ENCODE data around the gene MTX1.
"Not testable (repeated sequence)": the region's sequence is repeated elsewhere in the genome, so short reads cannot be mapped to it uniquely, and the experiment has no call there.

The MTX1 gene

GRCh38 chr1:155233502-155233901 lies 25.0 kb downstream of the MTX1 start:
- Histone ChIP-seq H3K36me3 (ENCODE audit: insufficient read depth, low read length) (peaks cover 10% of the 10 kb centered on the region), H3K4me1 (ENCODE audit: insufficient read depth, low read length) (peaks cover 15% of the 10 kb centered on the region)
- H3K27ac ChIP-seq (ENCODE audit: low read depth, low read length); H3K9me3 ChIP-seq (ENCODE audit: low read length); H3K9ac ChIP-seq (ENCODE audit: low read length); H3K4me3 ChIP-seq (ENCODE audit: low read depth in 1 of 2, low read length in 2 of 2); H3K27me3 ChIP-seq (ENCODE audit: control insufficient read depth in 1 of 2, insufficient read depth in 2 of 2, low read length in 2 of 2): not testable (repeated sequence)

GRCh38 chr1:155235375-155235774 lies 26.9 kb downstream of the MTX1 start:
- not testable (repeated sequence) for H3K9ac ChIP-seq (ENCODE audit: low read length); H3K27me3 ChIP-seq (ENCODE audit: control insufficient read depth in 1 of 2, insufficient read depth in 2 of 2, low read length in 2 of 2); H3K9me3 ChIP-seq (ENCODE audit: low read length); H3K4me3 ChIP-seq (ENCODE audit: low read depth in 1 of 2, low read length in 2 of 2); H3K27ac ChIP-seq (ENCODE audit: low read depth, low read length)
- Histone ChIP-seq H3K4me1 (ENCODE audit: insufficient read depth, low read length) (peaks cover 17% of the 10 kb centered on the region), H3K36me3 (ENCODE audit: insufficient read depth, low read length) (peaks cover 15% of the 10 kb centered on the region)

- H3K4me1 ChIP-seq (ENCODE audit: insufficient read depth, low read length), result peaks cover 23% of the 10 kb centered on the region
- H3K9me3 ChIP-seq (ENCODE audit: low read length), result no peaks in the 10 kb centered on the region
- no peak overlapping the region for H3K4me3 ChIP-seq (ENCODE audit: low read depth in 1 of 2, low read length in 2 of 2)
- H3K36me3 ChIP-seq (ENCODE audit: insufficient read depth, low read length), result peaks cover 15% of the 10 kb centered on the region
- no peak overlapping the region for H3K9ac ChIP-seq (ENCODE audit: low read length)
- no peaks in the 10 kb centered on the region for H3K27me3 ChIP-seq (ENCODE audit: control insufficient read depth in 1 of 2, insufficient read depth in 2 of 2, low read length in 2 of 2)
- no peak overlapping the region for H3K27ac ChIP-seq (ENCODE audit: low read depth, low read length)
Measured at GRCh38 chr1:155236451-155236850, 28.0 kb downstream of the MTX1 start.

- H3K9me3 ChIP-seq (ENCODE audit: low read length), result no peaks in the 10 kb centered on the region
- H3K4me1 ChIP-seq (ENCODE audit: insufficient read depth, low read length), result peaks cover 36% of the 10 kb centered on the region
- no peak overlapping the region for H3K9ac ChIP-seq (ENCODE audit: low read length)
- no peaks in the 10 kb centered on the region for H3K27me3 ChIP-seq (ENCODE audit: control insufficient read depth in 1 of 2, insufficient read depth in 2 of 2, low read length in 2 of 2)
- H3K36me3 ChIP-seq (ENCODE audit: insufficient read depth, low read length), result peaks cover 15% of the 10 kb centered on the region
- H3K4me3 ChIP-seq (ENCODE audit: low read depth in 1 of 2, low read length in 2 of 2), result peak overlapping the region in 1 of 2 donors; percentile 41
- peak overlapping the region; percentile 1 for H3K27ac ChIP-seq (ENCODE audit: low read depth, low read length)
Measured at GRCh38 chr1:155241069-155241679, 32.7 kb downstream of the MTX1 start.

- Histone ChIP-seq H3K9me3 (ENCODE audit: low read length) (no peaks in the 10 kb centered on the region), H3K4me3 (ENCODE audit: low read depth in 1 of 2, low read length in 2 of 2) (no peak overlapping the region), H3K36me3 (ENCODE audit: insufficient read depth, low read length) (peaks cover 13% of the 10 kb centered on the region), H3K27ac (ENCODE audit: low read depth, low read length) (no peak overlapping the region), H3K9ac (ENCODE audit: low read length) (no peak overlapping the region), H3K4me1 (ENCODE audit: insufficient read depth, low read length) (peaks cover 36% of the 10 kb centered on the region), H3K27me3 (ENCODE audit: control insufficient read depth in 1 of 2, insufficient read depth in 2 of 2, low read length in 2 of 2) (no peaks in the 10 kb centered on the region)
Measured at GRCh38 chr1:155241841-155242264, 33.4 kb downstream of the MTX1 start.

- no peaks in the 10 kb centered on the region for H3K27me3 ChIP-seq (ENCODE audit: control insufficient read depth in 1 of 2, insufficient read depth in 2 of 2, low read length in 2 of 2)
- H3K4me3 ChIP-seq (ENCODE audit: low read depth in 1 of 2, low read length in 2 of 2), result peak overlapping the region in 1 of 2 donors; percentile 75
- peak overlapping the region; percentile 58 for H3K9ac ChIP-seq (ENCODE audit: low read length)
- peaks cover 13% of the 10 kb centered on the region for H3K36me3 ChIP-seq (ENCODE audit: insufficient read depth, low read length)
- peak overlapping the region; percentile 95 for H3K27ac ChIP-seq (ENCODE audit: low read depth, low read length)
- H3K4me1 ChIP-seq (ENCODE audit: insufficient read depth, low read length), result peaks cover 36% of the 10 kb centered on the region
- H3K9me3 ChIP-seq (ENCODE audit: low read length), result no peaks in the 10 kb centered on the region
Measured at GRCh38 chr1:155242805-155243358, 34.4 kb downstream of the MTX1 start.

GRCh38 chr1:155244368-155245162 lies 36.1 kb downstream of the MTX1 start:
- Histone ChIP-seq H3K4me1 (ENCODE audit: insufficient read depth, low read length) (peaks cover 36% of the 10 kb centered on the region), H3K27me3 (ENCODE audit: control insufficient read depth in 1 of 2, insufficient read depth in 2 of 2, low read length in 2 of 2) (no peaks in the 10 kb centered on the region), H3K36me3 (ENCODE audit: insufficient read depth, low read length) (peaks cover 14% of the 10 kb centered on the region), H3K9me3 (ENCODE audit: low read length) (no peaks in the 10 kb centered on the region), H3K4me3 (ENCODE audit: low read depth in 1 of 2, low read length in 2 of 2) (peak overlapping the region; percentile 58 to 75), H3K27ac (ENCODE audit: low read depth, low read length) (peak overlapping the region; percentile 95), H3K9ac (ENCODE audit: low read length) (peak overlapping the region; percentile 65)

GRCh38 chr1:155245163-155245524 lies 36.6 kb downstream of the MTX1 start:
- Histone ChIP-seq H3K27ac (ENCODE audit: low read depth, low read length) (peak overlapping the region; percentile 95), H3K4me3 (ENCODE audit: low read depth in 1 of 2, low read length in 2 of 2) (peak overlapping the region; percentile 58 to 75), H3K9me3 (ENCODE audit: low read length) (no peaks in the 10 kb centered on the region), H3K27me3 (ENCODE audit: control insufficient read depth in 1 of 2, insufficient read depth in 2 of 2, low read length in 2 of 2) (no peaks in the 10 kb centered on the region), H3K36me3 (ENCODE audit: insufficient read depth, low read length) (peaks cover 13% of the 10 kb centered on the region), H3K9ac (ENCODE audit: low read length) (peak overlapping the region; percentile 65), H3K4me1 (ENCODE audit: insufficient read depth, low read length) (peaks cover 36% of the 10 kb centered on the region)

GRCh38 chr1:155246796-155247195 lies 38.3 kb downstream of the MTX1 start:
- H3K27ac ChIP-seq (ENCODE audit: low read depth, low read length); H3K27me3 ChIP-seq (ENCODE audit: control insufficient read depth in 1 of 2, insufficient read depth in 2 of 2, low read length in 2 of 2); H3K9me3 ChIP-seq (ENCODE audit: low read length); H3K4me3 ChIP-seq (ENCODE audit: low read depth in 1 of 2, low read length in 2 of 2); H3K9ac ChIP-seq (ENCODE audit: low read length): not testable (repeated sequence)
- H3K4me1 ChIP-seq (ENCODE audit: insufficient read depth, low read length), result peaks cover 35% of the 10 kb centered on the region
- H3K36me3 ChIP-seq (ENCODE audit: insufficient read depth, low read length), result peaks cover 13% of the 10 kb centered on the region

- peaks cover 28% of the 10 kb centered on the region for H3K4me1 ChIP-seq (ENCODE audit: insufficient read depth, low read length)
- H3K9me3 ChIP-seq (ENCODE audit: low read length), result no peaks in the 10 kb centered on the region
- H3K27me3 ChIP-seq (ENCODE audit: control insufficient read depth in 1 of 2, insufficient read depth in 2 of 2, low read length in 2 of 2), result no peaks in the 10 kb centered on the region
- H3K36me3 ChIP-seq (ENCODE audit: insufficient read depth, low read length), result peaks cover 13% of the 10 kb centered on the region
- no peak overlapping the region for H3K4me3 ChIP-seq (ENCODE audit: low read depth in 1 of 2, low read length in 2 of 2)
- no peak overlapping the region for H3K27ac ChIP-seq (ENCODE audit: low read depth, low read length)
- H3K9ac ChIP-seq (ENCODE audit: low read length), result no peak overlapping the region
Measured at GRCh38 chr1:155247667-155248553, 39.4 kb downstream of the MTX1 start.

- H3K9ac ChIP-seq (ENCODE audit: low read length), result no peak overlapping the region
- peaks cover 13% of the 10 kb centered on the region for H3K36me3 ChIP-seq (ENCODE audit: insufficient read depth, low read length)
- H3K4me3 ChIP-seq (ENCODE audit: low read depth in 1 of 2, low read length in 2 of 2), result peak overlapping the region in 1 of 2 donors; percentile 29
Measured at GRCh38 chr1:155250246-155250632, 41.7 kb downstream of the MTX1 start.

More at GRCh38 chr1:155250246-155250632, 41.7 kb downstream of the MTX1 start:
- Histone ChIP-seq H3K9me3 (ENCODE audit: low read length) (no peaks in the 10 kb centered on the region), H3K27me3 (ENCODE audit: control insufficient read depth in 1 of 2, insufficient read depth in 2 of 2, low read length in 2 of 2) (no peaks in the 10 kb centered on the region), H3K4me1 (ENCODE audit: insufficient read depth, low read length) (peaks cover 29% of the 10 kb centered on the region), H3K27ac (ENCODE audit: low read depth, low read length) (peak overlapping the region; percentile 35)
